Heart right ventricle (tissue), 16 donors: ENCODE results near the gene KRTAP5-4. TPM values are rescaled to one million over a fixed set of nuclear protein-coding genes. Genes with fewer than 3 reads are reported as not detected.
"Not testable (repeated sequence)": the region's sequence is repeated elsewhere in the genome, so short reads cannot be mapped to it uniquely, and the experiment has no call there.

ENCODE experiments used
- ATAC-seq, 8 donors: fragments of 200-7000 bp; cut with Tn5 transposase; one replicate each; pipeline ENCODE4 v1.9.1; 2020; ENCODE audit warnings: mild to moderate bottlenecking in 8 of 8, moderate library complexity in 8 of 8, moderate number of reproducible peaks in 1 of 8
- DNase-seq, 2 donors: peaks; one replicate each; pipeline ENCODE4 v3.0.0-alpha.2; 2020
- H3K27ac ChIP-seq, 10 donors: fragments of 200-600 bp; sonication (generic) in 2 of 10; one replicate each; pipeline versions ENCODE4 v1.5.0 to v1.8.0; 2020 to 2022; ENCODE audit warnings: mild to moderate bottlenecking in 3 of 10
- H3K27me3 ChIP-seq, 7 donors: fragments of 200-600 bp; one replicate each; pipeline ENCODE4 v1.8.0; 2021 to 2022; ENCODE audit warnings: mild to moderate bottlenecking in 2 of 7
- H3K36me3 ChIP-seq, 9 donors: fragments of 200-600 bp; sonication (generic) in 1 of 9; one replicate each; pipeline versions ENCODE4 v1.5.0 to v1.8.0; 2020 to 2022; ENCODE audit warnings: mild to moderate bottlenecking in 2 of 9
- H3K4me1 ChIP-seq, 9 donors: fragments of 200-600 bp; sonication (generic) in 1 of 9; one replicate each; pipeline versions ENCODE4 v1.5.0 to v1.8.0; 2020 to 2022; ENCODE audit warnings: mild to moderate bottlenecking in 4 of 9
- H3K4me3 ChIP-seq, 10 donors: fragments of 200-600 bp; sonication (generic) in 2 of 10; one replicate each; pipeline versions ENCODE4 v1.5.0 to v1.8.0; 2020 to 2022; ENCODE audit warnings: mild to moderate bottlenecking in 7 of 10, moderate library complexity in 2 of 10
- H3K9me3 ChIP-seq, 11 donors: fragments of 200-600 bp in 10 of 11; sonication (generic) in 2 of 11; one replicate each; pipeline versions ENCODE4 v1.5.0 to v1.8.0; 2013 to 2022; ENCODE audit warnings: mild to moderate bottlenecking in 2 of 11, control low read depth in 1 of 11, moderate library complexity in 1 of 11
- CTCF ChIP-seq, 9 donors: fragments of 200-600 bp; sonication (generic) in 2 of 9; IDR thresholded peaks; one replicate each; pipeline versions ENCODE4 v1.5.0 to v1.8.0; 2021 to 2022; ENCODE audit warnings: antibody characterized with exemption in 9 of 9, mild to moderate bottlenecking in 5 of 9, moderate library complexity in 1 of 9
- WGBS, 2 donors: extraction: QIAGEN DNeasy Blood & Tissue Kit; methylation state at CpG; one replicate each; pipeline ENCODE4 v1.1.7; 2013; ENCODE audit warnings: inconsistent platforms in 1 of 2; 5-methylcytosine and 5-hydroxymethylcytosine counted together
- intact Hi-C, 10 donors: fragments of 100-400 bp; cut with DNase I; formaldehyde crosslinking; loops; one replicate each; pipeline versions ENCODE4 v1.11.1 to v1.14.2; 2022
- polyA plus RNA-seq, 2 donors: library from polyadenylated mRNA; stranded (reverse); fragments of 200-250 nt; gene quantifications; one replicate each; pipeline ENCODE4 v1.2.3, GENCODE V29; 2013
- total RNA-seq, 10 donors: library from RNA; stranded (reverse); fragmentation: NEBNext Ultra II Directional in 3 of 10; extraction: Animal tissue kit (Norgen Biotek cat#: 25700) in 3 of 10; gene quantifications; one replicate each; pipeline versions ENCODE4 v1.2.1 to v1.2.4, GENCODE V29; 2021 to 2023
- donor health status: Arrhythmogenic right ventricular cardiomyopathy.
- donor health status: ischemic (EF 13 %, LVEDD 7.1; RV severe dilation, severe dysfunction).
- donor health status: healthy with polysubstance abuse.
- donor health status: DM: no; HTN: yes; CAD: no.
- donor health status: DM: no; HTN: no; CAD: no.
- donor health status: ischemic (EF 25% LVEDD 6.9; RV normal size, moderate dysfunction).
- donor health status: ischemic (EF 25% LVEDD 5.7; RV mildly dilated, moderate dysfunction).
- donor health status: healthy.
- donor health status: DM: yes; HTN: yes; CAD: no.
- donor health status: Ischemic cardiomyopathy.
- donor health status: ischemic (EF 35%, LVEDD 5.7; RV mildly dilated, moderate dysfunction).
- donor health status: nonischemic (EF 11% LVEDD 7.7; RV severe dilation, severe dysfunction).
- donor health status: DM: yes; HTN: yes; CAD: no.
- donor health status: PGD.
- donor health status: ischemic (EF 29% LVEDD 5.4; RV normal size, mild dysfunction).
- donor health status: nonischemic (EF 23%, LVEDD 6.1; RV moderate dilation, normal function).

Gene KRTAP5-4
- total and polyA plus RNA-seq, 12 donors, result not detected

GRCh38 chr11:1665313-1665712 is 43.4 kb upstream of the KRTAP5-4 start:
- TF ChIP-seq CTCF (IDR thresholded peaks at IDR 0.05), result no peak
- no peaks in the 10 kb centered on the region for H3K9me3 ChIP-seq
- ATAC-seq (no peak), DNase-seq (no peak)
- H3K36me3 ChIP-seq, result no peaks in the 10 kb centered on the region
- intact Hi-C loops, result no loop called here
- peaks cover 0 to 16% (median 0%) of the 10 kb centered on the region in 9 donors for H3K4me1 ChIP-seq
- H3K4me3 ChIP-seq, result no peak overlapping the region
- 95 to 97% methylated on average over 5 of the region's 8 CpGs for WGBS, 2 donors
- H3K27ac ChIP-seq, result no peak overlapping the region
- peaks cover 0 to 25% (median 12%) of the 10 kb centered on the region in 7 donors for H3K27me3 ChIP-seq

- H3K27me3 ChIP-seq, H3K36me3 ChIP-seq, H3K4me1 ChIP-seq, intact Hi-C loops, ATAC-seq, H3K27ac ChIP-seq, H3K9me3 ChIP-seq, H3K4me3 ChIP-seq, DNase-seq: not testable (repeated sequence)
- 76 to 78% methylated on average over 18 of the region's 18 CpGs for WGBS, 2 donors
Observed at GRCh38 chr11:1662699-1663283, 40.9 kb upstream of the KRTAP5-4 start.

- DNase-seq, H3K27ac ChIP-seq, H3K9me3 ChIP-seq, H3K27me3 ChIP-seq, H3K36me3 ChIP-seq, ATAC-seq, H3K4me1 ChIP-seq, H3K4me3 ChIP-seq, intact Hi-C loops: not testable (repeated sequence)
- 84 to 88% methylated on average over 19 to 21 of the region's 25 CpGs for WGBS, 2 donors
Observed at GRCh38 chr11:1661454-1662269, 39.7 kb upstream of the KRTAP5-4 start.

GRCh38 chr11:1660111-1660867 is 38.4 kb upstream of the KRTAP5-4 start:
- intact Hi-C loops, result no loop called here
- WGBS, 2 donors, result 80 to 85% methylated on average over 24 of the region's 24 CpGs
- Histone ChIP-seq H3K27me3 (peaks cover 0 to 17% (median 5%) of the 10 kb centered on the region in 7 donors), H3K4me3 (no peak overlapping the region), H3K9me3 (no peaks in the 10 kb centered on the region), H3K4me1 (no peaks in the 10 kb centered on the region), H3K36me3 (no peaks in the 10 kb centered on the region), H3K27ac (no peak overlapping the region)
- DNase-seq, result no peak
- TF ChIP-seq CTCF (IDR thresholded peaks at IDR 0.05), result no peak
- ATAC-seq, result no peak

GRCh38 chr11:1659506-1659905 is 37.6 kb upstream of the KRTAP5-4 start:
- intact Hi-C loops, result loop anchor here in 2 of 10 donors (5.0 to 10.0 kb wide), 2 partner anchors 33 to 495 kb away; no protein-coding TSS in a partner anchor
- Histone ChIP-seq H3K27ac (no peak overlapping the region), H3K4me1 (no peaks in the 10 kb centered on the region), H3K36me3 (no peaks in the 10 kb centered on the region), H3K9me3 (no peaks in the 10 kb centered on the region), H3K4me3 (no peak overlapping the region), H3K27me3 (peaks cover 0 to 20% (median 11%) of the 10 kb centered on the region in 7 donors)
- DNase-seq (no peak), ATAC-seq (no peak)
- WGBS, 2 donors, result 57 to 71% methylated on average over 14 of the region's 14 CpGs
- TF ChIP-seq CTCF (IDR thresholded peaks at IDR 0.05), result no peak
